OCI-M1 (cell line): ENCODE results near the gene DENND6B.

ENCODE experiments used
- DNase-seq: peaks from one replicate; lab custom pipeline; 2025; lab: John Stamatoyannopoulos, UW

DENND6B gene

GRCh38 chr22:50316114-50317065 is 10.4 kb downstream of the DENND6B start:
- no peak for DNase-seq

- DNase-seq: no peak
Measured at GRCh38 chr22:50315289-50316113, 11.3 kb downstream of the DENND6B start.

- DNase-seq: peak; percentile 64
Measured at GRCh38 chr22:50314455-50315288, 12.1 kb downstream of the DENND6B start.

- no peak for DNase-seq
Measured at GRCh38 chr22:50314081-50314454, 12.7 kb downstream of the DENND6B start.

GRCh38 chr22:50313600-50313999 is 13.2 kb downstream of the DENND6B start:
- DNase-seq: no peak

- no peak for DNase-seq
Measured at GRCh38 chr22:50313021-50313420, 13.8 kb downstream of the DENND6B start.

- no peak for DNase-seq
Measured at GRCh38 chr22:50312371-50312770, 14.4 kb downstream of the DENND6B start.

- DNase-seq: no peak
Measured at GRCh38 chr22:50311606-50312351, 15.0 kb downstream of the DENND6B start.

GRCh38 chr22:50310949-50311444 is 15.8 kb downstream of the DENND6B start:
- no peak for DNase-seq

- no peak for DNase-seq
Measured at GRCh38 chr22:50310031-50310722, 16.6 kb downstream of the DENND6B start.

GRCh38 chr22:50309601-50309991 is 17.2 kb downstream of the DENND6B start:
- DNase-seq: no peak

GRCh38 chr22:50308986-50309600 is 17.7 kb downstream of the DENND6B start:
- no peak for DNase-seq

- peak; percentile 30 for DNase-seq
Measured at GRCh38 chr22:50308597-50308935, 18.2 kb downstream of the DENND6B start.

GRCh38 chr22:50307890-50308596 is 18.8 kb downstream of the DENND6B start:
- DNase-seq: no peak

- DNase-seq: peak; percentile 74
Measured at GRCh38 chr22:50306753-50307749, 19.8 kb downstream of the DENND6B start, which contains the start of gene PLXNB2. Gene PLXNB2, minus strand, starts transcription at chr22:50307646. Its CDS starts 17,062 bp downstream, at chr22:50290584.

- no peak for DNase-seq
Measured at GRCh38 chr22:50305923-50306566, 20.8 kb downstream of the DENND6B start.

- no peak for DNase-seq
Measured at GRCh38 chr22:50305393-50305922, 21.4 kb downstream of the DENND6B start.
